SK-MEL-5 (cell line): Measurements from ENCODE around the gene UMPS. TPM values are rescaled to one million over a fixed set of nuclear protein-coding genes. Genes with fewer than 3 reads are reported as not detected.
"Not testable (repeated sequence)": the region's sequence is repeated elsewhere in the genome, so short reads cannot be mapped to it uniquely, and the experiment has no call there.

Experiments used
- DNase-seq: peaks from one replicate; pipeline ENCODE4 v3.0.0-alpha.2; 2016; ENCODE audit warnings: low read depth, low spot score
- in situ Hi-C: cut with HindIII; loops from 2 replicates; pipeline ENCODE4 v1.10.0; 2016; ENCODE audit warnings: low sequenced_read_pairs, high pct_unique_total_duplicates, low pct_unique_long_range_greater_than_20kb
- small RNA-seq, 2 experiments: library from RNA; depleted of rRNA; stranded (forward); fragments of <200 nt; gene quantifications; one replicate each; pipeline ENCODE3, GENCODE V24; 2014
- total RNA-seq: library from RNA; depleted of rRNA; stranded (reverse); fragments of >200 nt; shearing (Covaris generic); gene quantifications from 2 replicates; pipeline ENCODE4 v1.2.3, GENCODE V29; 2014; rRNA removed

Gene UMPS
- total RNA-seq, 1 experiment from 2014 or later, result 37.3 TPM

DNA sequence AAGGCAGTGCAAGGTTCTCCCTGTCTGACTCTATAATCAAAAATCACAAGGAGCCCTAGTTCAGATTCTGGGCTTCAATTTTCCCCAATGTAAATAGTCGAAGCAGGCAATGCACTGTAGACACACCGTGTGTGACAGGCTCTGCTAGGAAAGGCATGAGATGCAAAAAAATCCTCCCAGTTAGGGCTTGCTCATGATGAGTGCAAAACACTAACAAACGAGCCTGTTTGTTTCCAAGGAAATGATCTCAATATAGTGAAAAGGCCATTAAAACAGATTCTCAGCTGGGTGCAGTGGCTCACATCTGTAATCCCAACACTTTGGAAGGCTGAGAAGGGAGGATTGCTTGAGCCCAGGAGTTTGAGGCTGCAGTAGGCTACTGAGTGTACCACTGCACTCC lies 55.7 kb downstream of the UMPS start:
- in situ Hi-C loops, result no loop called here

DNA sequence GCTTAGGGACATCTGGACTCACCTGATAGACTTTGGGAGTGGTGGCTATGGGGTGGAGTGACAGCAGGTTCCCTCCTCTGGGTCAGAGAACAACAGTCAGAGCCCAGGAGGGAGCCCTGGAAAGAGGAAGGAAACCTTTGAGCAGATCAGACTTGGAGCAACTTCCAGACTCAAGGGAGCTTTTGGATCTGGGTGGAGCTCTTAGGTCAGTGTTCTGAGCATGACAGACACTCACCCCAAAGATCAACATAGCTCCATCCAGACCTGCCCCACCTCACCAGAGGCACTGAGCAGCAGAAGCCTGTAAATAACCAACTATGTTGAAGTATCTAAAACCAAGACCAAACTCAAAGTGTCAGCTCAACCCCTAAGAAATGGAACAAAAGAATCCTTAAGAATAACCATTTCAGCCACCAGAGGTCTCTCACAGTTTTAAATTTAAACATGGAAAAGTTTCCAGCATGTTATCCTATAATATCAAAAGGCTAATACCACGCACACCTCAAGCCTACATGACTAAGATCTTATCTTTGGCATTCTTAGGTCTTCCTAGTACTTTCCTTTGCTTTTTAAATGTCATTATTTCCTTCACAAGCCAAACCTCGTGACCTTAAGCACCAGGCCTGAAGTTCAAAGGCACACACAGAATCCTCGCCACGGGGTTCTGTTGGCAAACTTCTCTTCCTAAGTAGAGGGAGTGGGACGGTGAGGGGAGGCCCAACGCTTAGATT lies 56.4 kb downstream of the UMPS start:
- DNase-seq, result peak; percentile 53
- in situ Hi-C loops, result no loop called here

More for the DNA sequence above, 55.7 kb downstream of the UMPS start:
- DNase-seq, result no peak

DNA sequence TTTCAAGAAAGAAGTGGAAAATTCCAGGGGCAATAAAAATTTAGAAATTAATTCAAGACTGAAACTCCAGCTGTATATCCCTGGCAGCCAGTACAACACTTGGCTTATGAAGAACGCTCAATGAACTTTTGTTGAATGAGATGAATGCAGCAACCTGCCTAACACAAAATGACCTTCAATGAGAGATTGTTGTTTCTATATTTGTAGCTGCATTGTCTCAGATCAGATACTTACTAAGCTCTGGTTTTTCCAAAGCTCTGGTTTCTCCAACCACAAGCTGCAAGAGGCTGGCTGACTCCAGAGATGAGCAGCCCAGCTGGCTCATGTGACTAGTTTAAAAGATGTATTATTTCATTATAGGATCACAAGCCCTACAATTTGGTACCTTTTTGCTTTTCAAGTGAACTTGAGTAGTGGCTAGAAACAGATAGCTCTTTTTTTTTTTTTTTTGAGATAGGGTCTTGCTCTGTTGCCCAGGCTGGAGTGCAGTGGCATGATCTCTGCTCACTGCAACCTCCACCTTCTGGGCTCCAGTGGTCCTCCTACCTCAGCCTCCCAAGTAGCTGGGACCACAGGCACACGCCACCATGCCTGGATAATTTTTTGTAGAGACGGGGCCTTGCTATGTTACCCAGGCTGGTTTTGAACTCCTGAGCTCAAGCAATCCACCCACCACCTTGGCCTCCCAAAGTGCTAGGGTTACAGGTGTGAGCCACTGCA lies 57.4 kb downstream of the UMPS start:
- in situ Hi-C loops, result no loop called here
- DNase-seq, result peak; percentile 64

DNA sequence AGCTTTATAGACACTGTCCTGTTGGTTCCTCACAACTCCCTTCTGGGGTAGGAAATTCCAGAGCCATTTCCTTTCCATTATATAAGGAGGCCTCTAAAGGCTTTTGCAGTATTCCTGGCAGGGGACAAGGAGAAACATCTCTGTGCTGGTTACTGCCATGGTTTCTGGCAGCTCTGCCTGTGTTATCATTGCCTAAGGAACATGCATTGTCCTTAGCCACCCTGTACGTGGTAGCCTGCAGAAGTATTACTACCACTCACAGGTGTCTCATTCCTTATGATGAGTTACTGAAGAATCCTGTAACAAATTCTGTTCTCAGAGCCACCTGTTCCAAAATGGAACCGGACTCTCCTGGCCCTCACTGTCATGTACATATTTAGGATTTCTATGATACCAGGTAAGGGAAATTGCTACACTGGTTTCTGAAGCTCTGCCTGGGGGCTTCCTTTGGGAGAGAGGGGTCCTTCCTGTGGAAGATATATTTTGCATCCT lies 58.0 kb downstream of the UMPS start:
- in situ Hi-C loops, result no loop called here

DNA sequence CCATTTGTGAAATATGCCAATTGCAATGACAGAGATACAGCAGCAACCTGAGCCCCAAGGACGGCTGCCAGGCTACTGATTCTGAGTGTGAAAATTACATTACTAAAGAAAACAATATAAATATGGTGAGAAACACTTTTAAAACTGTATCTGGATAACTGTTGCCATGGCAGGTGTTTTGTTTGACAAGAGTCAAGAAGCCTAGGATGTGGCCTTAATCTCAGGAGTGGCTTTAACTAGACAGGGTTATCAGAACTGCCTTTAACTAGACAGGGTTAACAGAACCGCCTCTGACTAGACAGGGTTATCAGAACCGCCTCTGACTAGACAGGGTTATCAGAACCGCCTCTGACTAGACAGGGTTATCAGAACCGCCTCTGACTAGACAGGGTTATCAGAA lies 58.9 kb downstream of the UMPS start:
- in situ Hi-C loops, DNase-seq: not testable (repeated sequence)

More for the DNA sequence above, 58.0 kb downstream of the UMPS start:
- no peak for DNase-seq

DNA sequence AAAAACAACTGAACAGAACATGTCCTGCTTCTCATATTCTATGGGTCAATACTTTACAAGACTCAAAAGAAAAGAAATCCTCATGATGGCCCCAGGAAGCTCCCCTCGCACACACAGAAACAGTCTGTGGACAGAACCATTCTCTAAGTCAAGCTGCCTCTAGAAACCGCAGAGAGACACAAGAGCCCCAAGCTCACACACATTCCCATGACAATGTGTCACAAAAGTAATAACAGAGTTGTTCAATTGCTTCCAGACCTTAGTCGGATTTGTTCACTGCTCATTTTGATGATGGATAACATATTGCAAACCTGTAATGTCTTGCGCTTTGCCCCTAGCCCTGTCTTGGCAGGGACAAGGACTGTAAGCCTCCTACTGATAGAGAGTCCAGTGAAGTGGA lies 60.9 kb downstream of the UMPS start:
- in situ Hi-C loops, result no loop called here
- DNase-seq, result no peak

DNA sequence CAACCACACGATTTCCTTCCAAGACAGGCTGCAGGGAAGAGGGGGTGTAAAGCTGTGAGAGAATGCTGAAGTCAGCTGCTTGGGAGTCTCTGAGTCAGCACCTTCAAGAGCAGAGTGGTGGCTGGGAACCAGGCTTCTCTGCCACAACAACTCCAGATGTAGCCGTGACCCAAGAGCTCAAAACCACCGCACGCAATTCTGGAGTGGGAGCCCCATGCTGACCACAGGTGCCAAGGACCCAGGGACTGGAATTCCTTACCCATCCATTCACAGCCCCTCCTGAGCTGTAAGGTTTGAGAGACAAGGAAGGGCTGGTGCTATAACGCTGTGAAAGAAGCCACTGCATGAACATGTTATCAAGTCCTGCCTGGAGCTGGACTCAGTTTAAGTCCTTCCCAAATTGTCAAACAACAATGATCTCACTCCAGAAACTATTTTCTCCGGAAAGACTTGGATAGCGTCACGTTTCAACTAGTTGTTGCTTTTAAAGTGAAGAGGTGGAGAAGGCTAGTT lies 61.4 kb downstream of the UMPS start:
- in situ Hi-C loops, result no loop called here
- DNase-seq, result no peak

DNA sequence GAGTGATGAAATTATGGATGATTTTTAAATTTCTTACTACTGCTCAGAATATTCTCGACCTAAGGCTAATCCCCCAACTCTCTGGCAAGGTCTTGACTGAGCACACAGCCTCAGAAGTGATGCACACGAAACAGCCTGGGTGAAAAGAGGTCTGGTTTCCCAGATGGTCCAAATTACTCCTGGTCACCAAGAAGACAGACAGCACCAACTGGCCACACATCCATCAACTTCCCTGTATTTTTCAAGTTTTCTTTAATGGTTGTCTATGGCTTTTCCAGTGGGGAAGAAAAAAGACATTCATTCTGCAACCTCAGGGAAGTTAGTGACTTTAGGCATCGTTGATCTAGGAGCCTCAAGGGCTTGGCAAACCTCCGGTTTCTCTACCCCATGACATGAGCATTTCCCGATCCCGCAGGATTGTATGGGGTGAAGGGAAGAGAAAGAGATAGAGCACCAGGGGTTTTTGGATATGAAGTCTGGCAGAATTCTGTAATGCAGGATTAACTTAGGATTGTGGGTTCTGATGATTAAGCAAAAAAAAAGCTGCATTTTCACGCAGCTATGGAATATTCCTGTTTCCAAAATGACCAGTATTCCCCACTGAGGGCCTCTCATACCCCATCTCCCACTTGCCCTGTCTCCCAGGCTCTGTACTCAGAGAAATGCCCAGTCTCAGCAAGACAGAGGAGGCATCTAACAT lies 62.2 kb downstream of the UMPS start:
- DNase-seq, result no peak
- in situ Hi-C loops, result no loop called here

DNA sequence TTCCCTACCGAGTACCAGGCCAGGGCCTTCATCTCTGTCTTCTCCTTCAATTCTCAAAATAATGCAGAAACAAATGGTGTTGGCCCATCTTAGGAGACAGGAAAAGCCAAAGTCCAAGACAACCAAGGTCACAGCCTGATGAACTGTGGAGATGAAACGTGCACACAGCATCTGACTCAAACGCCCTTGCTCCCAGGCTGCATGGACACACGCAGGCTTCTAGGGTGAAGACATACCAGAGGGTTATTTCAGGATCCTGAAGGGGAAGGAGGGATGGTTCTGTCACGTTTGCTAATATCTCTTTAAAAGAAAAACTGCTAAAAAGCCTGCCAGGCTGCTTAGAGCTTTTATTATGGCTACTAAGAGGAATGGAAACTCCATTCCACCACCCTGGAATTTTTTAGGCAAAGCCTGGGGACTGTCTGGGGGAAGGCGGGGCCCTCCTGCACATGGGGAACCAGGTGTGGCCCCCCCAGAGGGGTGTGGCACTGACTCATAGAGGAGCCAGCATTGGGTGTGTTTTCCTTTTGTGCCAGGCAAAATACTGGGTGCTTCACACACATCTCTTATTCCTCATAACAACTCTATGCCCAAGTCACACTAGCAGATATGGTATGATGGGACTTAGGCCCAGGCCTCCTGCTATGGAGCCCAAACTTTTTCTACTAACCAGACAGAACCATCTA lies 62.9 kb downstream of the UMPS start:
- DNase-seq, result no peak
- in situ Hi-C loops, result no loop called here

DNA sequence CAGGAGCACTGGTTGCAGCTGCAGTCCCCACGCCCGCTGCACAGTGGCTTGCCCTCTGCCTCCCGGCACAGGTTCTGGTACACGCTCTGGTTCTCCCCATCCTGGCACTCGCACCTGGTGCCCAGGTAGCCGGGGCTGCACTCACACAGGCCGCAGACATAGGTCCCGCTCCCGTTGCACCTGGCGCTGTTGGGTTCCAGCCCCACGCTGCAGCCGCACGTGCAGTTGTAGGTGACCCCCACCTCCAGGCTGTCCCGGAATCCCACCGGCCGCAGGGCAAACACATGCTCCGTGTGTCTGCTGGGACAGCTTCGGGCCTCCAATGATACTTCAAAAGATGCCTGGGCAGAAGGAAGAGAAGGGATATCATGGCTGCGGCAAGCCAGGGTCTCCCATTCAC lies 66.2 kb downstream of the UMPS start:
- in situ Hi-C loops, result no loop called here
- no peak for DNase-seq

DNA sequence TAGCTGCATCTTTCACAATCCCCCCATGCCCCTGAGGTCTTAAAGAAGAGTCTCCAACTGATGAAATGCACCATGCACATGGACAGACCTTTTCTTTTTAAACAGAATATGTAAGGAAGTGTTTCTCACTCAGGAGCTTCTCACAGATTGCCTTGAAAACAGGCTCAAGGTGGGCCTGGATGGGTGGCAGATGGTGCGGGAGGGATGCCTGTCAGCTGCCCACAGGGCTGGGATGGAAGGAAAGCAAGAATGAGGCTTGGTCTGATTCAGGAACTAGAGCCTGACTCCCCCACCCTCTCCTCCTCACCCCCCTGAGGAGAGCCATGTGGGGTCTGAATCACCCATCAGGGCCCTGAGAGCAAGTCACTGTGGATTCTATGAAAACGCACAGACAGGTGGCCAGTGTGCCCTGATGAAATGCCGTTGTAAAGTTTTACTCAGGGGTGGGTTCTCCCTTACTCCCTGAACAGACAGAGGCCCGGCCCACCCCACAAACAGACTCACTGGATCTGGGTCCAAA lies 67.2 kb downstream of the UMPS start:
- DNase-seq, result no peak
- in situ Hi-C loops, result no loop called here

Small RNA genes lying within 50 kb of the gene (small RNA-seq; reads per million reads assigned to genes)
- gene MIR544B, result 0 to 0.05 reads per million in 2 experiments

Other genes with a start within 250 kb of the UMPS start
- gene ITGB5, start 156.9 kb downstream of the UMPS start, total RNA-seq, result 103 and 116 TPM in 2 replicates
- gene MUC13, start 204.3 kb downstream of the UMPS start, total RNA-seq, result 0.03 TPM in 1 of 2 replicates, not detected in the other